ENCODE measurements around the gene MVB12B. TPM values are rescaled to one million over a fixed set of nuclear protein-coding genes. Genes with fewer than 3 reads are reported as not detected.
A peak's percentile ranks its signal among the peaks of the same experiment; 100 is the strongest.

Gene MVB12B
- total RNA-seq, 1 experiment from 2014 or later: 4.5 TPM

DNA sequence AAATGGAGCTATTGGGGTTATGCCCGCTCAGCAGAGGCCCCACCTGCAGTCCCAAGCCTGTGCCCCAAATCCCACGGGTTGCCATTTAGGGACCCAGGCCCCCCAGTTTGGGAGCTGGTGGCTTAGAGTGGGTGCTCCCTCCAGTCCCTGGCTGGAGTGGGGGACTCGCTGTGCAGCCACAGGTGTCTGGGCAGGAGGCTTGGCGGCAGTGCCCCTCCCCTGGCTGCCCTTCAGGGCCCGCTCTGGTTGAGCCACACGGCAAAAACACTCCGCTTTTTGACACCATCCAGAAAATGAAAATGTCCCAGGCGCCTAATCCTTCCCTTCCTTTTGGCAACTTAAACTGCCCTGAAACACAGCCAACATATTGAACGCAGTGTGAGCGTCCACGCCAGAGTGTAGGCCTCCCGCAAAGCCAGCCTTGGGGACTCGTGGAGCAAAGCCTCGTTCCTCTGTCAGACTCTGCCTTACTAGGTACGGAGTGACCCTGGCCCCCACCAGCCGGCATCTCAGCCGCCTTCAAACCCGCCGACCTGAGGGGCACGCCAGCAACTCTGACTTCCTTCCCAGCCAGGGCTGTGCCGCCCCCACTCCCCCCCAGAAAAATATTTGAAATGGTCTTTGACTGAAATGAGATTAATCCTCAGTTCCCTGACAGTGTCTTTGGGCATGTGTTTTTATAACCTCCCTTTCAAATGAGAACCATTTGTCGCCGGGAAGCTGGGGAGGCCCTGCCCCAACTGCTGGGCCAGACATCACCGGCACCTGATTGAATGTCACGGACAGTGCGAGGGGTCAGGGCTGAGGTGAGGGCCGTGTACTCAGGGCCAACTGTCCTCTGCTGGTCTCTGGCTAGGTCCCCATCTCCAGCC, 188.6 kb downstream of the MVB12B start:
- CTCF ChIA-PET: no interaction called here
- H3K27me3 Mint-ChIP-seq (ENCODE audit: unreplicated experiment): peaks cover 80% of the 10 kb centered on the region

DNA sequence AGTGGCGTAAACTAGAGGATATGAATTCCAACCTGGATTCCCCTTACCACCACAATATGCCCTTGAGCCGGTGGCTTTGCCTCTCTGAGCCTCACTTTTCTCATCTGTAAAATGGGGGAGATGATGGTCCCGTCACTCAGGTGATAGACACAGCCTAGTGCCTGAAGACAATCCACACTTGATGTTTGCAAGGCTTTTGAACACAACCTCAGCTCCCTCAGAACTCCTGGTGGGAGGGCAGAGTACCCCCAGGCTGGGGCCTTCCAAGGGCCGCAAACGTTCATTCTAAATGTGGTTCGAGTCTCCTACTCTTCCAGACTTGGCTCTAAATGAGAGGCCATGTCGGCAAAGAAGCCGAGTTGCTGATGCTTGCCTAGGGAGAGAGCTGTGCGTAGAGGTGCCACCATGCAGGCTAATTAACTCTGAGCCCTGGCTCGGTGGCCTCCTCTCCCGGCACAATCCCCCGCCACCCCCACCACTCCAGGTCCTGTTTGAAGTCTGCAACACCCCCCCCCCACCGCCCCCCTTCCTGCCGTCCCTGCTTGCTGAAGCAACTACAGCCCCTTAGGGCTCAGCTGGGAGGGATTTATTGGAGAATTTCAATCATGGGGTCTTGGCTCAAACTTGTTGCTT, 189.4 kb downstream of the MVB12B start:
- no TSS peak for BruUV-seq (replicated peaks)
- no peak for DNase-seq
- Mint-ChIP-seq H3K27me3 (ENCODE audit: unreplicated experiment) (peaks cover 77% of the 10 kb centered on the region), H3K9me3 (ENCODE audit: low read depth, unreplicated experiment) (no peaks in the 10 kb centered on the region), H3K4me1 (ENCODE audit: low read depth, unreplicated experiment) (no peaks in the 10 kb centered on the region), H3K36me3 (ENCODE audit: insufficient read depth, unreplicated experiment) (peaks cover 8% of the 10 kb centered on the region), H3K4me3 (ENCODE audit: low read depth, unreplicated experiment) (no peak overlapping the region), H3K27ac (ENCODE audit: unreplicated experiment) (no peak overlapping the region)
- intact Hi-C loops (cut with micrococcal nuclease; ENCODE audit: unreplicated experiment): no loop called here
- TF ChIP-seq, protein P1, sequence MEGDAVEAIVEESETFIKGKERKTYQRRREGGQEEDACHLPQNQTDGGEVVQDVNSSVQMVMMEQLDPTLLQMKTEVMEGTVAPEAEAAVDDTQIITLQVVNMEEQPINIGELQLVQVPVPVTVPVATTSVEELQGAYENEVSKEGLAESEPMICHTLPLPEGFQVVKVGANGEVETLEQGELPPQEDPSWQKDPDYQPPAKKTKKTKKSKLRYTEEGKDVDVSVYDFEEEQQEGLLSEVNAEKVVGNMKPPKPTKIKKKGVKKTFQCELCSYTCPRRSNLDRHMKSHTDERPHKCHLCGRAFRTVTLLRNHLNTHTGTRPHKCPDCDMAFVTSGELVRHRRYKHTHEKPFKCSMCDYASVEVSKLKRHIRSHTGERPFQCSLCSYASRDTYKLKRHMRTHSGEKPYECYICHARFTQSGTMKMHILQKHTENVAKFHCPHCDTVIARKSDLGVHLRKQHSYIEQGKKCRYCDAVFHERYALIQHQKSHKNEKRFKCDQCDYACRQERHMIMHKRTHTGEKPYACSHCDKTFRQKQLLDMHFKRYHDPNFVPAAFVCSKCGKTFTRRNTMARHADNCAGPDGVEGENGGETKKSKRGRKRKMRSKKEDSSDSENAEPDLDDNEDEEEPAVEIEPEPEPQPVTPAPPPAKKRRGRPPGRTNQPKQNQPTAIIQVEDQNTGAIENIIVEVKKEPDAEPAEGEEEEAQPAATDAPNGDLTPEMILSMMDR (IDR thresholded peaks at IDR 0.05; ENCODE audit: unreplicated experiment): no peak
- CTCF ChIA-PET: no interaction called here

More for the DNA sequence above, 188.6 kb downstream of the MVB12B start:
- Mint-ChIP-seq H3K4me3 (ENCODE audit: low read depth, unreplicated experiment) (no peak overlapping the region), H3K4me1 (ENCODE audit: low read depth, unreplicated experiment) (no peaks in the 10 kb centered on the region), H3K36me3 (ENCODE audit: insufficient read depth, unreplicated experiment) (peaks cover 8% of the 10 kb centered on the region), H3K9me3 (ENCODE audit: low read depth, unreplicated experiment) (no peaks in the 10 kb centered on the region), H3K27ac (ENCODE audit: unreplicated experiment) (no peak overlapping the region)
- DNase-seq: no peak
- BruUV-seq (replicated peaks): no TSS peak
- TF ChIP-seq, protein P1 (IDR thresholded peaks at IDR 0.05; ENCODE audit: unreplicated experiment): no peak
- intact Hi-C loops (cut with micrococcal nuclease; ENCODE audit: unreplicated experiment): no loop called here

DNA sequence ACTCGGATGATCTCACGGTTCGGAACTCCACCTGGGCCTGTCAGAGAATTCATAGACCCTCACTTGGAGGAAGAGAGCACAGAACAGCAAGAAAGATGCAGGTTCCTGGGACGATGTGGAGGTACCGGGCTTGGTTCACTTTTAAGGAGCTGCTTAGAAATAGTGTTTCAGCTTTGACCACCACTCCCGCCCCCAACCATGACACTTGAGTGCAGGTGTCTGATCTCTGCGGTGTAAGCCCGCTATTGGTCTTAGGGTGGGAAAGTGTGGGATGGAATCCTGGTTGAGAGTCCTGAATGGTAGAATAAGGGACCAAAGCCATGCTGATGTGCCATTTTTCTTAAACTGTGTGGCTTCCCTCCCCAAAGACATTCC, 189.9 kb downstream of the MVB12B start:
- CTCF ChIA-PET: no interaction called here
- intact Hi-C loops (cut with micrococcal nuclease; ENCODE audit: unreplicated experiment): no loop called here
- Mint-ChIP-seq H3K36me3 (ENCODE audit: insufficient read depth, unreplicated experiment) (peaks cover 8% of the 10 kb centered on the region), H3K4me1 (ENCODE audit: low read depth, unreplicated experiment) (no peaks in the 10 kb centered on the region), H3K9me3 (ENCODE audit: low read depth, unreplicated experiment) (no peaks in the 10 kb centered on the region), H3K27me3 (ENCODE audit: unreplicated experiment) (peaks cover 72% of the 10 kb centered on the region), H3K27ac (ENCODE audit: unreplicated experiment) (no peak overlapping the region), H3K4me3 (ENCODE audit: low read depth, unreplicated experiment) (peak overlapping the region; percentile 50)
- TF ChIP-seq, protein P1 (IDR thresholded peaks at IDR 0.05; ENCODE audit: unreplicated experiment): no peak
- no peak for DNase-seq
- no TSS peak for BruUV-seq (replicated peaks)

DNA sequence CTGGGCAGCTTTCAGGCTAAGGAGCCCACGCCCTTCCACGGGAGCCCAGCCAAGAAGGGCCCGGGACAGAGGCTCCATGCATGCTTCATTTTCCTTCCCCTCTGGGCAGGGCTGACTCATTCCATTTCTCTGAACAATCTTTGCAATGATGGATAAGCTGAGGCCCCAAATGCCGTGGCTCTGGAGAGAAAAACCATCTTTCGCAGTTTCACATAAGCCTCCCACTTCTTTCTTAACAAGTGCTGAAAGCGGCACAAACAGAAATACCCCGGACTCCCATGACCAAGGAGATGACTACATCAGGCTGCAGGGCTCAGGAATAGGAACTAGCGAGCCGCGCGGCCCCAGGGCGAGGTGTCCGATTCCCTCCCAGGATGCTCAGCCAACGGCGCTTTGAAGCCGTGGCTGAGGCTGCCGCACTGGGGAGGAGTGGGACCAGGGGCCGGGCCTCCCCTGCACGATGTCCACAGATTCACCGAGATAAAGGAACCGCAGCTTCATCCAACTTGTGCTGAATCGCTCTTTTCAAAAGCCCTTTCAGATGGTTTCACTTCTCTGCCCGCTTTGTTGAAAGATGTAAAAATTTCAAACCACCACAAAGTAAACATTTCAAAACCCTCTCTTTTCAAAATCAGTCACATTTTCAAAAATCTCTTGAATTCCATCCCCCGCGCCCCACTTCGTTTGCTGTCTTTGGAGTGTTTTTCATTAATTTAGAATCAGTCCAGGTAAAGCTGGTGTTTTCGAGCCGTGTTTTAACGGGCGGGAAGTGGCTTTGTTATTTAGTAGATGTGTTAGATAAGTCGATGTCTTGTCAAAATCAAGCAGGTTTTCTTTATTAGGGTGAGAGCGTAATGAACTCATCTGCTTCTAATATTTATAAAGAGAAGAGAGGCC, 190.6 kb downstream of the MVB12B start:
- no peaks in the 10 kb centered on the region for H3K9me3 Mint-ChIP-seq (ENCODE audit: low read depth, unreplicated experiment)
- intact Hi-C loops (cut with micrococcal nuclease; ENCODE audit: unreplicated experiment): no loop called here
- peak overlapping the region; percentile 50 for H3K4me3 Mint-ChIP-seq (ENCODE audit: low read depth, unreplicated experiment)
- no TSS peak for BruUV-seq (replicated peaks)
- peaks cover 72% of the 10 kb centered on the region for H3K27me3 Mint-ChIP-seq (ENCODE audit: unreplicated experiment)
- TF ChIP-seq, protein P1 (IDR thresholded peaks at IDR 0.05; ENCODE audit: unreplicated experiment): no peak
- no peak overlapping the region for H3K27ac Mint-ChIP-seq (ENCODE audit: unreplicated experiment)
- DNase-seq: peak; percentile 13
- H3K36me3 Mint-ChIP-seq (ENCODE audit: insufficient read depth, unreplicated experiment): peaks cover 8% of the 10 kb centered on the region
- no peaks in the 10 kb centered on the region for H3K4me1 Mint-ChIP-seq (ENCODE audit: low read depth, unreplicated experiment)
- CTCF ChIA-PET: interaction anchor here (0.6 kb wide), 1 partner anchor 39 kb away, joined by 3 read pairs; no protein-coding TSS in a partner anchor
